Activated CD8-positive, alpha-beta memory T cell treated with anti-CD3 and anti-CD28 coated beads for 1 hour (primary cell): ENCODE data around the gene KCNG4.

Source experiments
- DNase-seq, 2 donors: peaks; one replicate each; pipeline ENCODE4 v3.0.0-alpha.2; 2020; ENCODE audit warnings: low read depth in 1 of 2; ENCODE audit errors: extremely low read depth in 1 of 2

KCNG4 gene

GRCh38 chr16:84239909-84240308 lies at the start of gene KCNG4:
TSS of gene KCNG4 (minus strand) at chr16:84240012. CDS start at chr16:84237485, 2,527 bp downstream.
- DNase-seq = no peak

- DNase-seq = no peak
These were observed 49.1 kb upstream of the KCNG4 start for GRCh38 chr16:84288902-84289301.

- no peak for DNase-seq
These were observed 46.9 kb upstream of the KCNG4 start for GRCh38 chr16:84286578-84287240.

- DNase-seq = no peak
These were observed 44.4 kb upstream of the KCNG4 start for GRCh38 chr16:84284154-84284722.

GRCh38 chr16:84283314-84284153 lies 43.7 kb upstream of the KCNG4 start:
- DNase-seq = no peak

GRCh38 chr16:84282533-84282932 lies 42.7 kb upstream of the KCNG4 start:
- no peak for DNase-seq

- DNase-seq = no peak
These were observed 41.3 kb upstream of the KCNG4 start for GRCh38 chr16:84281074-84281473.

GRCh38 chr16:84279881-84280280 lies 40.1 kb upstream of the KCNG4 start:
- DNase-seq = no peak

GRCh38 chr16:84278968-84279367 lies 39.2 kb upstream of the KCNG4 start:
- DNase-seq = no peak

GRCh38 chr16:84278333-84278732 lies 38.5 kb upstream of the KCNG4 start:
- DNase-seq = no peak

- peak; percentile 25 to 60 for DNase-seq
These were observed 37.5 kb upstream of the KCNG4 start for GRCh38 chr16:84277244-84277823.

- no peak for DNase-seq
These were observed 35.9 kb upstream of the KCNG4 start for GRCh38 chr16:84275585-84276151.

GRCh38 chr16:84274515-84274914 lies 34.7 kb upstream of the KCNG4 start:
- DNase-seq = no peak

GRCh38 chr16:84272740-84273320 lies 33.0 kb upstream of the KCNG4 start:
- no peak for DNase-seq

GRCh38 chr16:84271866-84272265 lies 32.1 kb upstream of the KCNG4 start:
- no peak for DNase-seq

GRCh38 chr16:84271037-84271436 lies 31.2 kb upstream of the KCNG4 start:
- DNase-seq = no peak

- no peak for DNase-seq
These were observed 30.7 kb upstream of the KCNG4 start for GRCh38 chr16:84270531-84270930.

- DNase-seq = no peak
These were observed 30.3 kb upstream of the KCNG4 start for GRCh38 chr16:84270071-84270470.

GRCh38 chr16:84268291-84269040 lies 28.7 kb upstream of the KCNG4 start:
- DNase-seq = no peak

- DNase-seq = no peak
These were observed 27.6 kb upstream of the KCNG4 start for GRCh38 chr16:84267380-84267779.
